PC-3 (cell line): ENCODE data around the gene SNRPA. TPM values are rescaled to one million over a fixed set of nuclear protein-coding genes. Genes with fewer than 3 reads are reported as not detected.
"Not testable (repeated sequence)": the region's sequence is repeated elsewhere in the genome, so short reads cannot be mapped to it uniquely, and the experiment has no call there.

Experiments used
- ATAC-seq: fragments of 200-7000 bp; cut with Tn5 transposase; 2 replicates; pipeline ENCODE4 v1.9.1; 2020; ENCODE audit warnings: mild to moderate bottlenecking, moderate library complexity
- BruUV-seq: library from RNA; stranded (reverse); fragments of 400-500 nt; replicated peaks from 2 replicates; lab custom pipeline; 2021; lab: Mats Ljungman, UMichigan
- CTCF ChIA-PET: fragments of 300-600 bp; sonication (Branson Sonifier 250); formaldehyde crosslinking; loops from one replicate; lab custom pipeline; 2022; ENCODE audit warnings: antibody characterized with exemption; lab: Charles Lee
- POLR2A ChIA-PET: fragments of 300-600 bp; sonication (Branson Sonifier 250); formaldehyde crosslinking; loops from one replicate; lab custom pipeline; 2022; ENCODE audit warnings: antibody characterized with exemption; ENCODE audit not compliant: unreplicated experiment; lab: Charles Lee
- DNase-seq: peaks from one replicate; pipeline ENCODE4 v3.0.0-alpha.2; 2015
- H2AFZ ChIP-seq: fragments of 300-600 bp; sonication (generic); 2 replicates; pipeline ENCODE4 v1.6.0; 2016; ENCODE audit warnings: antibody characterized with exemption, low read length
- H3F3A ChIP-seq: fragments of 300-600 bp; sonication (generic); one replicate; pipeline ENCODE4 v1.6.0; 2017; ENCODE audit warnings: antibody characterized with exemption, low read length, control low read depth, mild to moderate bottlenecking; ENCODE audit not compliant: unreplicated experiment
- H3K27ac ChIP-seq: fragments of 300-600 bp; sonication (generic); 2 replicates; pipeline ENCODE4 v1.5.1; 2016; ENCODE audit warnings: mild to moderate bottlenecking, low read length
- H3K27me3 ChIP-seq: fragments of 300-600 bp; sonication (generic); 2 replicates; pipeline ENCODE4 v1.6.1; 2016; ENCODE audit warnings: low read length, mixed read lengths
- H3K36me3 ChIP-seq: fragments of 300-600 bp; sonication (generic); 2 replicates; pipeline ENCODE4 v1.6.1; 2016; ENCODE audit warnings: low read depth, mixed run types, low read length, mixed read lengths
- H3K4me1 ChIP-seq: fragments of 300-600 bp; sonication (generic); 2 replicates; pipeline ENCODE4 v1.5.1; 2016; ENCODE audit warnings: low read length; ENCODE audit not compliant: insufficient read depth
- H3K4me2 ChIP-seq: fragments of 300-600 bp; sonication (generic); 2 replicates; pipeline ENCODE4 v1.6.0; 2016; ENCODE audit warnings: low read length
- H3K4me3 ChIP-seq: fragments of 300-600 bp; sonication (generic); 2 replicates; pipeline ENCODE4 v1.5.1; 2016; ENCODE audit warnings: mild to moderate bottlenecking, low read length, mixed read lengths
- H3K79me2 ChIP-seq: fragments of 300-600 bp; sonication (generic); 2 replicates; pipeline ENCODE4 v1.6.1; 2017; ENCODE audit warnings: low read length, mixed read lengths
- H3K9ac ChIP-seq: fragments of 300-600 bp; sonication (generic); 2 replicates; pipeline ENCODE4 v1.6.0; 2016; ENCODE audit warnings: mild to moderate bottlenecking, low read length
- H3K9me2 ChIP-seq: fragments of 300-600 bp; sonication (generic); replicated peaks from 2 replicates; pipeline ENCODE4 v1.6.1; 2016; ENCODE audit warnings: mixed run types, low read length, mixed read lengths
- H3K9me3 ChIP-seq: fragments of 300-600 bp; sonication (generic); 2 replicates; pipeline ENCODE4 v1.6.1; 2016; ENCODE audit warnings: low read length, mixed read lengths
- H4K20me1 ChIP-seq: fragments of 300-600 bp; sonication (generic); 2 replicates; pipeline ENCODE4 v1.6.1; 2016; ENCODE audit warnings: low read length, mixed read lengths
- EZH2 ChIP-seq: fragments of 300-600 bp; sonication (generic); IDR thresholded peaks from one replicate; pipeline ENCODE4 v1.6.1; 2017; ENCODE audit warnings: antibody characterized with exemption, mild to moderate bottlenecking, low read length; ENCODE audit not compliant: unreplicated experiment
- EZH2phosphoT487 ChIP-seq: fragments of 300-600 bp; sonication (generic); IDR thresholded peaks from 2 replicates; pipeline ENCODE4 v1.6.1; 2018; ENCODE audit warnings: mild to moderate bottlenecking, antibody characterized with exemption, low read length, borderline replicate concordance
- intact Hi-C: fragments of 100-400 bp; cut with micrococcal nuclease; formaldehyde crosslinking; loops from 2 replicates; pipeline ENCODE4 v1.9.0; 2023
- total RNA-seq: library from RNA; depleted of rRNA; stranded (reverse); fragments of >200 nt; gene quantifications from 2 replicates; pipeline ENCODE4 v1.2.3, GENCODE V29; 2014
- TF ChIP-seq, protein P1 (sequence below): fragments of 300-600 bp; sonication (generic); conservative IDR thresholded peaks from 2 replicates; pipeline ENCODE4 v1.5.1; 2017; ENCODE audit warnings: antibody characterized with exemption, low read depth, mild to moderate bottlenecking, low read length

SNRPA gene
- total RNA-seq, 1 experiment from 2014 or later = 243 TPM

DNA sequence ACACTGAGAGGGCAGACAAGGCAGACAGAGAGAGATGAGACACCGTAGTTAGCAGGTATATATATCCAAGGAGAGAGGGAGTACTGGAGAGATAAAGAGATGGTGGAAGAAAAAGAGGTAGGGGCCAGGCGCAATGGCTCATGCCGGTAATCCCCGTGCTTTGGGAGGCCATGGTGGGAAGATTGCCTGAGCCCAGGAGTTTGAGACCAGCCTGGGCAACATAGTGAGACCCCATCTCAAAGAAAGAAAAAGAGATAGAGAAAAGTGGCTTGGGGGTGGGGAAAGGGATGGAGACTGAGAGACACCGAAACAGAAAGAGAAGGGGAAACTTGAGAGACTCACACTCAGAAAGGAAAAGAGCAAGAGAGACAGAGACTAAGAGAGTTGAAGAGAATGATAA, 29.6 kb downstream of the SNRPA start:
- CTCF ChIA-PET = no interaction called here

DNA sequence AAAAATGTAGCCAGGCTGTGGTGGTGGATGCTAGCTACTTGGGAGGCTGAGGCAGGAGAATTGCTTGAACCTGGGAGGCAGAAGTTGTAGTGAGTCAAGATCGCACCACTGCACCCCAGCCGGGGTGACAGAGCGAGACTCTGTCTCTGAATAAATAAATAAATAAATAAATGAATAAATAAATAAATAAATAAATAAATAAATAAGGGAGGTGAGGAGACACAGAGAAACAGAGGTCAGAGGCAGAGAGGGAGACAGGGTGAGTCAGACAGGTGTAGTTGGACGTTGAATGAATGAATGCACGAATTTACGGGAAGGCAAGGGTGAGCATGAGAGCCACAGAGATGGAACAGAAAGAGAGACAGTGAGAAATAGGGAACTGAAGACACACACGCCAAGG, 30.1 kb downstream of the SNRPA start:
- no peaks in the 10 kb centered on the region for H3K79me2 ChIP-seq
- no peaks in the 10 kb centered on the region for H4K20me1 ChIP-seq
- H3K4me3 ChIP-seq = no peak overlapping the region
- H3K9me3 ChIP-seq = no peaks in the 10 kb centered on the region
- no peaks in the 10 kb centered on the region for H3F3A ChIP-seq
- ChIA-PET POLR2A (no interaction called here), CTCF (no interaction called here)
- H3K4me1 ChIP-seq = peaks cover 13% of the 10 kb centered on the region; the same call in 1 of the 2 replicates
- H3K36me3 ChIP-seq = no peaks in the 10 kb centered on the region
- ATAC-seq (no peak), DNase-seq (no peak)
- H3K9ac ChIP-seq = no peak overlapping the region
- intact Hi-C loops = no loop called here
- no TSS peak for BruUV-seq
- H3K27ac ChIP-seq = no peak overlapping the region
- H3K9me2 ChIP-seq = no peaks in the 10 kb centered on the region
- no peak overlapping the region for H2AFZ ChIP-seq
- no peaks in the 10 kb centered on the region for H3K27me3 ChIP-seq
- TF ChIP-seq EZH2 = no peak
- TF ChIP-seq, protein P1, sequence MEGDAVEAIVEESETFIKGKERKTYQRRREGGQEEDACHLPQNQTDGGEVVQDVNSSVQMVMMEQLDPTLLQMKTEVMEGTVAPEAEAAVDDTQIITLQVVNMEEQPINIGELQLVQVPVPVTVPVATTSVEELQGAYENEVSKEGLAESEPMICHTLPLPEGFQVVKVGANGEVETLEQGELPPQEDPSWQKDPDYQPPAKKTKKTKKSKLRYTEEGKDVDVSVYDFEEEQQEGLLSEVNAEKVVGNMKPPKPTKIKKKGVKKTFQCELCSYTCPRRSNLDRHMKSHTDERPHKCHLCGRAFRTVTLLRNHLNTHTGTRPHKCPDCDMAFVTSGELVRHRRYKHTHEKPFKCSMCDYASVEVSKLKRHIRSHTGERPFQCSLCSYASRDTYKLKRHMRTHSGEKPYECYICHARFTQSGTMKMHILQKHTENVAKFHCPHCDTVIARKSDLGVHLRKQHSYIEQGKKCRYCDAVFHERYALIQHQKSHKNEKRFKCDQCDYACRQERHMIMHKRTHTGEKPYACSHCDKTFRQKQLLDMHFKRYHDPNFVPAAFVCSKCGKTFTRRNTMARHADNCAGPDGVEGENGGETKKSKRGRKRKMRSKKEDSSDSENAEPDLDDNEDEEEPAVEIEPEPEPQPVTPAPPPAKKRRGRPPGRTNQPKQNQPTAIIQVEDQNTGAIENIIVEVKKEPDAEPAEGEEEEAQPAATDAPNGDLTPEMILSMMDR = no peak
- no peak for TF ChIP-seq EZH2phosphoT487
- H3K4me2 ChIP-seq = no peak overlapping the region

More for the DNA sequence above, 29.6 kb downstream of the SNRPA start:
- no peak overlapping the region for H3K27ac ChIP-seq
- H3K9me2 ChIP-seq = no peaks in the 10 kb centered on the region
- intact Hi-C loops = no loop called here
- no peak for ATAC-seq
- BruUV-seq = no TSS peak
- POLR2A ChIA-PET = no interaction called here
- H3K79me2 ChIP-seq = no peaks in the 10 kb centered on the region
- TF ChIP-seq EZH2 = no peak
- TF ChIP-seq EZH2phosphoT487 = no peak
- TF ChIP-seq, protein P1 = no peak
- no peak overlapping the region for H3K4me2 ChIP-seq
- H3K9me3 ChIP-seq = no peaks in the 10 kb centered on the region
- H4K20me1 ChIP-seq = no peaks in the 10 kb centered on the region
- DNase-seq = no peak
- no peaks in the 10 kb centered on the region for H3F3A ChIP-seq
- no peak overlapping the region for H2AFZ ChIP-seq
- H3K4me3 ChIP-seq = no peak overlapping the region
- H3K4me1 ChIP-seq = peaks cover 13% of the 10 kb centered on the region; the same call in 1 of the 2 replicates
- no peaks in the 10 kb centered on the region for H3K27me3 ChIP-seq
- H3K9ac ChIP-seq = no peak overlapping the region
- no peaks in the 10 kb centered on the region for H3K36me3 ChIP-seq

DNA sequence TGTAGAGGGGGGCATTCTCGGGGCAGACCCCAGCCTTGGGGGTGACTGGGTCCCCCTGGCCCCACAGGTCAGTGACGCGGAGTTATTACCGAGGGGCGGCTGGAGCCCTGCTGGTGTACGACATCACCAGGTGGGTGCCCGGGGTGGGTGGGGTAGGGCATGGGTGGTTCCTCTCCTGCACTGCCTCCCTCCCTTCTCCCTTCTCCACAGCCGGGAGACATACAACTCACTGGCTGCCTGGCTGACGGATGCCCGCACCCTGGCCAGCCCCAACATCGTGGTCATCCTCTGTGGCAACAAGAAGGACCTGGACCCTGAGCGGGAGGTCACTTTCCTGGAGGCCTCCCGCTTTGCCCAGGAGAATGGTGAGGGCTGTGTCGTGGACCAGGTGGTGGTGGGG, 32.7 kb downstream of the SNRPA start:
- no peaks in the 10 kb centered on the region for H3K36me3 ChIP-seq
- H2AFZ ChIP-seq = no peak overlapping the region
- no peaks in the 10 kb centered on the region for H3K9me2 ChIP-seq
- TF ChIP-seq EZH2phosphoT487 (no peak), EZH2 (no peak)
- TF ChIP-seq, protein P1 = no peak
- BruUV-seq = no TSS peak
- no peak for ATAC-seq
- no peaks in the 10 kb centered on the region for H3K27me3 ChIP-seq
- no peaks in the 10 kb centered on the region for H3K79me2 ChIP-seq
- H3K27ac ChIP-seq = no peak overlapping the region
- H4K20me1 ChIP-seq = no peaks in the 10 kb centered on the region
- no peak overlapping the region for H3K4me3 ChIP-seq
- no peaks in the 10 kb centered on the region for H3F3A ChIP-seq
- peaks cover 6% of the 10 kb centered on the region; the same call in 1 of the 2 replicates for H3K4me1 ChIP-seq
- POLR2A ChIA-PET = no interaction called here
- CTCF ChIA-PET = no interaction called here
- no peak overlapping the region for H3K9ac ChIP-seq
- no peak overlapping the region for H3K4me2 ChIP-seq
- no peak for DNase-seq
- H3K9me3 ChIP-seq = no peaks in the 10 kb centered on the region
- intact Hi-C loops = no loop called here

DNA sequence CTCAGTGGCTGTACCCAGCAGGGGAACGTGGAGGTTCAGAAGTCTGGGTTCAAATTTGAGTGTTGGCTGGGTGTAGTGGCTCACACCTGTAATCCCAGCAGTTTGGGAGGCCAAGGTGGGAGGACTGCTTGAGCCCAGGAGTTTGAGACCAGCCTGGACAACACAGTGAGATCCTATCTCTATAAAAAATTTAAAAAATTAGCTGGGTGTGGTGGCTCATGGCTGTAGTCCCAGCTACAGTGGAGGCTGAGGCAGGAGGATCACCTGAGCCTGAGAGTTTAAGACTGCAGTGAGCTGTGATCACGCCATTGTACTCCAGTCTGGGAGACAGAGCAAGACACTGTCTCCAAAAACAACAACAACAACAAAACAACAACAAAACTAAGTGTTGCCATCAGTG, 33.1 kb downstream of the SNRPA start:
- POLR2A ChIA-PET, H3K36me3 ChIP-seq, H3K4me2 ChIP-seq, H3K4me1 ChIP-seq, H4K20me1 ChIP-seq, DNase-seq, H3K27ac ChIP-seq, H3K9me3 ChIP-seq, H3F3A ChIP-seq, H3K4me3 ChIP-seq, H3K9ac ChIP-seq, H3K27me3 ChIP-seq, BruUV-seq, intact Hi-C loops, H3K9me2 ChIP-seq, H2AFZ ChIP-seq, H3K79me2 ChIP-seq, ATAC-seq, CTCF ChIA-PET: not testable (repeated sequence)
